ENCODE results near the gene ARHGEF2. TPM values are rescaled to one million over a fixed set of nuclear protein-coding genes. Genes with fewer than 3 reads are reported as not detected.
"Not testable (repeated sequence)": the region's sequence is repeated elsewhere in the genome, so short reads cannot be mapped to it uniquely, and the experiment has no call there.

ARHGEF2 gene
- total RNA-seq, 1 donor from 2014 or later = 89.7 TPM

DNA sequence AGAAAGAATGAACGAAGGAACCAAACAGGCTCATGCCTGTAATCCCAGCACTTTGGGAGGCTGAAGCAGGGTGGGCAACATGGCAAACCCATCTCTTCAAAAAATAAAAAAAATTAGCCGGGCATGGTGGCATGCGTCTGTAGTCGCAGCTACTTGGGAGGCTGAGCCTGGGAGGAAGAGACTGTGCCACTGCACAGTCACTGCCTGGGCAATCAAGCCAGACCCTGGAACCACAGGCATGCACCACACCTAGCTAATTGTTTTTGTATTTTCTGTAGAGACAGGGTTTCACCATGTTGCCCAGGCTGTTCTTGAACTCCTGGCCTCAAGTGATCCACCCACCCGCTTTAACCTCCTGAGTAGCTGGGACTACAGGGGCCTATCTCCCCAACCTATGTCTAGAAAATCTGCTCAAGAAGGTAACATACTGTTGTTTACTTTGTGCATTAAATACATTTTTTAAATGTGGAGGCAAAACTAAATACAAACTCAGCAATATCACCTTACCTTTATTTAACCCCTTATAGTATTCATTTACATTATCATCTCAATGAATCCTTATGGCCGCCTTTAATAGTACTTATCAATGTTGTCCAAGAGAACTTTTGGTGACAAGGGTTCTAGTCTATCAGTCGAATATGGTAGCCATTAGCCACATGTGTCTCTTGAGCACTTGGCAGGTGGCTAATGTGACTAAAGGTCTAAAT lies 46.9 kb downstream of the ARHGEF2 start:
- H3K4me3 ChIP-seq (ENCODE audit: low read depth, low read length) = peak overlapping the region; percentile 85
- DNase-seq (ENCODE audit: low read depth) = peak; percentile 61
- TF ChIP-seq, protein P1, sequence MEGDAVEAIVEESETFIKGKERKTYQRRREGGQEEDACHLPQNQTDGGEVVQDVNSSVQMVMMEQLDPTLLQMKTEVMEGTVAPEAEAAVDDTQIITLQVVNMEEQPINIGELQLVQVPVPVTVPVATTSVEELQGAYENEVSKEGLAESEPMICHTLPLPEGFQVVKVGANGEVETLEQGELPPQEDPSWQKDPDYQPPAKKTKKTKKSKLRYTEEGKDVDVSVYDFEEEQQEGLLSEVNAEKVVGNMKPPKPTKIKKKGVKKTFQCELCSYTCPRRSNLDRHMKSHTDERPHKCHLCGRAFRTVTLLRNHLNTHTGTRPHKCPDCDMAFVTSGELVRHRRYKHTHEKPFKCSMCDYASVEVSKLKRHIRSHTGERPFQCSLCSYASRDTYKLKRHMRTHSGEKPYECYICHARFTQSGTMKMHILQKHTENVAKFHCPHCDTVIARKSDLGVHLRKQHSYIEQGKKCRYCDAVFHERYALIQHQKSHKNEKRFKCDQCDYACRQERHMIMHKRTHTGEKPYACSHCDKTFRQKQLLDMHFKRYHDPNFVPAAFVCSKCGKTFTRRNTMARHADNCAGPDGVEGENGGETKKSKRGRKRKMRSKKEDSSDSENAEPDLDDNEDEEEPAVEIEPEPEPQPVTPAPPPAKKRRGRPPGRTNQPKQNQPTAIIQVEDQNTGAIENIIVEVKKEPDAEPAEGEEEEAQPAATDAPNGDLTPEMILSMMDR (conservative IDR thresholded peaks at IDR 0.05; ENCODE audit: low read depth, low read length) = no peak

DNA sequence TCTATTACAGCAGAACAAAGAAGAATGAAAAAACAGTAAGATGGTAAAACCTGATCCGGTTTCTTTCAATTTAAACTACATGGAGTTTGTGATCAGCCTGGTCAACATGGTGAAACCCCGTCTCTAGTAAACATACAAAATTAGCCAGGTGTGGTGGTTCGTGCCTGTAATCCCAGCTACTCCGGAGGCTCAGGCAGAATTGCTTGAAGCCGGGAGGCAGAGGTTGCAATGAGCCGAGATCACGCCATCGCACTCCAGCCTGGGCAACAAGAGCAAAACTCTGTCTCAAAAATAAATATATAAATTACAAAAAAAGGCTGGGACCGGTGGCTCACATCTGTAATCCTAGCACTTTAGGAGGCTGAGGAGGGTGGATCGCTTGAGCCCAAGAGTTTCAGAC lies 47.6 kb downstream of the ARHGEF2 start:
- peak overlapping the region; percentile 85 for H3K4me3 ChIP-seq (ENCODE audit: low read depth, low read length)
- DNase-seq (ENCODE audit: low read depth) = not testable (repeated sequence)

DNA sequence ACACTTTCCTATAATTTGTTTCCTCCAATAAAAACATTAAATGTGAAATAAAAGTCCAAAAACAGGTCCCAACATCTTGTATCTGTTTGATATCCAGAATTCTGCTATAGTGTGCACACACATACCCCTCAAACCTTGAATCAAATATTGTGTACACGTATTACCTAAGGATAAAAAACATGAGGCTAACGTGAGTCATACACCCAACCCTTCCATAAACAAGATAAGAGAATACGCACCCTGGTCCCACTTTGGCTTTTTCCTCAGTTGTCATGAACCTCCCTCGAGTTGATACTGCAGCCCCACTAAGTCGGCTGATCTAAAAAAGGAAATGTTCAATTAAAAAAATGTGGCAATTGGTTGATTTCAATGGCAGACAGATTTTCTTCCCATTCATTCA lies 49.3 kb downstream of the ARHGEF2 start:
- TF ChIP-seq, protein P1 (conservative IDR thresholded peaks at IDR 0.05; ENCODE audit: low read depth, low read length) = no peak
- H3K4me3 ChIP-seq (ENCODE audit: low read depth, low read length) = no peak overlapping the region
- DNase-seq (ENCODE audit: low read depth) = no peak

DNA sequence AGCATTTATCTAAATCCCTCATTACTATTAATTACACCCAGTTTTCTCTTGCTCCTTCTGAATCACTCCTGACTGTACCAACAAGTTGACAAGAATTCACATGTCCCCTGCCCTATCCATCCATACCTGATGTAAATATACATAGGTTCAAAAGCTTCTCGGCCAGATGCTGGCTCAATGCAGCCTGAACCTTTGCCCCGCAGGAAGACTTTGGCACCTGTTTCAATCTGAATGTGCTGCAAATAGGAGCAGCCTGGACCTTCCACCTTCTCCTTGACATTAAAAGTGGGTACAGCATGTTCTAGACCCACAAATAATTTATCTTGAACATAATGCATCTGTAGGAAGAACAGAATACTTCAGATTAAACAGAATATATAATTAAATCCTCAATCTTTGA lies 52.8 kb downstream of the ARHGEF2 start:
- no peak for DNase-seq (ENCODE audit: low read depth)
- H3K4me3 ChIP-seq (ENCODE audit: low read depth, low read length) = no peak overlapping the region
- TF ChIP-seq, protein P1 (conservative IDR thresholded peaks at IDR 0.05; ENCODE audit: low read depth, low read length) = no peak

DNA sequence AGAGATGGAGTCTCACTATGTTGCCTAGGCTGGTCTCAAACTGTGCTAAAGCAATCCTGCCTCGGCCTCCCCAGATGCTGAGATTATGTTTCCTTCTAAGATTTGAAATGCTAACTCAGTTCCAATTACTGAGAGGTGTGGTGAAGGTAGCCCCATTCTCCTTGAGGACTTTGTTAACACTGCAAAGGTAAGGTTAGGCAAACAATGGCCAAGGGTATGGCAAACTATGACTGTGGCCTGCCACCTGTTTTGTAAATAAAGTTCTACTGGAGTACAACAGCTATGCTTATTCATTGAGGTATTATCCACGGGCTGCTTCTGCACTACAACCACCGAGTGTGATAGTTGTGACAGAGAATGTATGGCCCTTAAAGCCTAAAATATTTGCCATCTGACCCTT lies 57.6 kb downstream of the ARHGEF2 start:
- no peak overlapping the region for H3K4me3 ChIP-seq (ENCODE audit: low read depth, low read length)
- no peak for DNase-seq (ENCODE audit: low read depth)
- TF ChIP-seq, protein P1 (conservative IDR thresholded peaks at IDR 0.05; ENCODE audit: low read depth, low read length) = no peak

DNA sequence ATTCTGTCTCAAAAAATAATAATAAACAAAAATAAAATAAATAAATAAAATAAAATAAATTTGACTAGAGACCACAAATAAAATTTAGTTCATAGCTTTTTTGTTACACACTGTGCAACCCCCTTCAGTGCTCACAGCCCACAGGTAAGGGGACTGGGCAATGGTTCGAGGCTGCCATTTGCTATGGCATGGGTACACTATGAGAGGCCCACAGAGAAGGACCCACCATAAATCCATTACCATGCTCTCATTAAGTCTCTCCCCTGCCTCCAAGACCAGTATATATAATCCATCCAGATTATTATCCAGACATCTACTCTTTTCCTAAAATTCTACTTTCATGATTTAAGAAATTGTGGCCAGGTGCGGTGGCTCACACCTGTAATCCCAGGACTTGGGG lies 58.5 kb downstream of the ARHGEF2 start:
- H3K4me3 ChIP-seq (ENCODE audit: low read depth, low read length) = no peak overlapping the region
- TF ChIP-seq, protein P1 (conservative IDR thresholded peaks at IDR 0.05; ENCODE audit: low read depth, low read length) = no peak
- DNase-seq (ENCODE audit: low read depth) = no peak

DNA sequence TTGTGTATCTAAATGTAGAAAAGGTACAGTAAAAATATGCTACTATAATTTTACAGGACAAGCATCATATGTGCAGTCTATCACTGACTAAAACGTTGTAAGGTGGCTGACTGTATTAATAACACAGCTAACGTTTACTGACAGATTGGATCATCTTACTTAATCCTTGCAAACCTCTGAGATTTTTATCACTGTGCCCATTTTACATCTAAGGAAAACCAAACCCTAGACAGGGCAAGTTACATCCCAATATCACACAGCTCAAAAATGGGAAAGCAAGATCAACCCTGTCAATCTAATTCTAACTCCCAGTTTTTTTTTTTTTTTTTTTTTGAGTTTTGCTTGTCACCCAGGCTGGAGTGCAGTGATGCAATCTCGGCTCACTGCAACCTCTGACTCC lies 59.7 kb downstream of the ARHGEF2 start:
- no peak for DNase-seq (ENCODE audit: low read depth)
- no peak overlapping the region for H3K4me3 ChIP-seq (ENCODE audit: low read depth, low read length)
- TF ChIP-seq, protein P1 (conservative IDR thresholded peaks at IDR 0.05; ENCODE audit: low read depth, low read length) = no peak
